Bronchial epithelial cell (primary cell): ENCODE data around the gene INTS7. TPM values are rescaled to one million over a fixed set of nuclear protein-coding genes. Genes with fewer than 3 reads are reported as not detected.
"Not testable (repeated sequence)": the region's sequence is repeated elsewhere in the genome, so short reads cannot be mapped to it uniquely, and the experiment has no call there.

Experiments used
- DNase-seq: peaks from one replicate; pipeline ENCODE4 v3.0.0-alpha.2; 2010; ENCODE audit warnings: low read depth
- FAIRE-seq: peaks from 2 replicates; lab custom pipeline; 2011; peaks lifted over from hg19 to GRCh38; lab: Jason Lieb, UNC
- H3K27me3 ChIP-seq: 2 replicates; pipeline ENCODE4 v1.5.1; 2011; ENCODE audit warnings: low read length; ENCODE audit not compliant: control insufficient read depth, insufficient read depth
- H3K36me3 ChIP-seq: 2 replicates; pipeline ENCODE4 v1.5.1; 2011; ENCODE audit warnings: low read length; ENCODE audit not compliant: control insufficient read depth, insufficient read depth
- H3K4me3 ChIP-seq: 2 replicates; pipeline ENCODE4 v1.5.1; 2011; ENCODE audit warnings: mild to moderate bottlenecking, low read depth, low read length, control low read depth
- CTCF ChIP-seq: IDR thresholded peaks from 2 replicates; pipeline ENCODE4 v1.5.1; 2011; ENCODE audit warnings: mild to moderate bottlenecking, moderate library complexity, low read length, control low read depth, inconsistent platforms; ENCODE audit not compliant: insufficient read depth, severe bottlenecking
- total RNA-seq: library from RNA; depleted of rRNA; stranded (reverse); fragments of >200 nt; gene quantifications from 2 replicates; pipeline ENCODE4 v1.2.1, GENCODE V29; 2014

The INTS7 gene
- total RNA-seq, 1 donor from 2014 or later = 12.9 TPM

GRCh38 chr1:211924256-211924655 is 111.1 kb downstream of the INTS7 start:
- no peak for TF ChIP-seq CTCF
- FAIRE-seq (no peak), DNase-seq (no peak)
- no peaks in the 10 kb centered on the region for H3K27me3 ChIP-seq
- H3K4me3 ChIP-seq = no peak overlapping the region
- no peaks in the 10 kb centered on the region for H3K36me3 ChIP-seq

GRCh38 chr1:211923095-211923494 is 112.3 kb downstream of the INTS7 start:
- no peak overlapping the region for H3K4me3 ChIP-seq
- no peak for FAIRE-seq
- H3K27me3 ChIP-seq = no peaks in the 10 kb centered on the region
- no peak for TF ChIP-seq CTCF
- H3K36me3 ChIP-seq = no peaks in the 10 kb centered on the region
- DNase-seq = no peak

- FAIRE-seq (no peak), DNase-seq (no peak)
- Histone ChIP-seq H3K4me3 (no peak overlapping the region), H3K36me3 (no peaks in the 10 kb centered on the region), H3K27me3 (no peaks in the 10 kb centered on the region)
- TF ChIP-seq CTCF = no peak
Measured at GRCh38 chr1:211921579-211922095, 113.7 kb downstream of the INTS7 start.

GRCh38 chr1:211920602-211921226 is 114.6 kb downstream of the INTS7 start:
- Histone ChIP-seq H3K27me3 (no peaks in the 10 kb centered on the region), H3K36me3 (no peaks in the 10 kb centered on the region), H3K4me3 (no peak overlapping the region)
- FAIRE-seq (no peak), DNase-seq (no peak)
- TF ChIP-seq CTCF = no peak

- DNase-seq = peak; percentile 7
- H3K4me3 ChIP-seq = no peak overlapping the region
- no peak for TF ChIP-seq CTCF
- no peaks in the 10 kb centered on the region for H3K27me3 ChIP-seq
- FAIRE-seq = no peak
- no peaks in the 10 kb centered on the region for H3K36me3 ChIP-seq
Measured at GRCh38 chr1:211920141-211920572, 115.2 kb downstream of the INTS7 start.

- no peak for FAIRE-seq
- Histone ChIP-seq H3K36me3 (no peaks in the 10 kb centered on the region), H3K4me3 (no peak overlapping the region), H3K27me3 (no peaks in the 10 kb centered on the region)
- TF ChIP-seq CTCF = no peak
- DNase-seq = no peak
Measured at GRCh38 chr1:211918843-211919414, 116.4 kb downstream of the INTS7 start.

GRCh38 chr1:211916458-211916857 is 118.9 kb downstream of the INTS7 start:
- not testable (repeated sequence) for H3K4me3 ChIP-seq, DNase-seq, FAIRE-seq, H3K27me3 ChIP-seq, H3K36me3 ChIP-seq
